ENCODE results near the gene KDM6A.
"Not testable (repeated sequence)": the region's sequence is repeated elsewhere in the genome, so short reads cannot be mapped to it uniquely, and the experiment has no call there.

- not testable (repeated sequence) for TF ChIP-seq CTCF (IDR thresholded peaks at IDR 0.05; ENCODE audit: low read length); EZH2 (IDR thresholded peaks at IDR 0.05; ENCODE audit: borderline replicate concordance, low read length)
Observed at GRCh38 chrX:44911074-44911600, 38.1 kb downstream of the KDM6A start.
